NCI-H526 (cell line): ENCODE data around the gene NBPF1.
"Not testable (repeated sequence)": the region's sequence is repeated elsewhere in the genome, so short reads cannot be mapped to it uniquely, and the experiment has no call there.

Experiments used
- DNase-seq, 2 experiments: peaks; one replicate each; lab custom pipeline; 2025; lab: John Stamatoyannopoulos, UW

The NBPF1 gene

GRCh38 chr1:16613185-16614147, at the start of gene NBPF1:
Gene NBPF1 (minus strand): TSS chr1:16613564.
- DNase-seq, result peak; percentile 99 to 100

GRCh38 chr1:16658234-16658633, 44.9 kb upstream of the NBPF1 start:
- DNase-seq, result not testable (repeated sequence)

GRCh38 chr1:16656981-16657683, 43.8 kb upstream of the NBPF1 start:
- DNase-seq, result not testable (repeated sequence)

GRCh38 chr1:16656574-16656973, 43.2 kb upstream of the NBPF1 start:
- not testable (repeated sequence) for DNase-seq

- DNase-seq, result not testable (repeated sequence)
Observed at GRCh38 chr1:16651560-16651959, 38.2 kb upstream of the NBPF1 start.

- not testable (repeated sequence) for DNase-seq
Observed at GRCh38 chr1:16649960-16650359, 36.6 kb upstream of the NBPF1 start.

GRCh38 chr1:16649390-16649789, 36.0 kb upstream of the NBPF1 start:
- DNase-seq, result not testable (repeated sequence)

GRCh38 chr1:16648756-16649155, 35.4 kb upstream of the NBPF1 start:
- DNase-seq, result not testable (repeated sequence)

- DNase-seq, result not testable (repeated sequence)
Observed at GRCh38 chr1:16648250-16648649, 34.9 kb upstream of the NBPF1 start.

- DNase-seq, result not testable (repeated sequence)
Observed at GRCh38 chr1:16647179-16648176, 34.1 kb upstream of the NBPF1 start.

GRCh38 chr1:16646716-16647115, 33.4 kb upstream of the NBPF1 start:
- not testable (repeated sequence) for DNase-seq

GRCh38 chr1:16646061-16646664, 32.8 kb upstream of the NBPF1 start:
- DNase-seq, result not testable (repeated sequence)

- not testable (repeated sequence) for DNase-seq
Observed at GRCh38 chr1:16645271-16646060, 32.1 kb upstream of the NBPF1 start.

GRCh38 chr1:16644482-16645270, 31.3 kb upstream of the NBPF1 start:
- DNase-seq, result peak; percentile 86 to 98

- DNase-seq, result no peak
Observed at GRCh38 chr1:16644193-16644481, 30.8 kb upstream of the NBPF1 start.

- peak in 1 of 2 experiments; percentile 56 for DNase-seq
Observed at GRCh38 chr1:16643476-16644192, 30.3 kb upstream of the NBPF1 start.

- not testable (repeated sequence) for DNase-seq
Observed at GRCh38 chr1:16643001-16643411, 29.6 kb upstream of the NBPF1 start.

- DNase-seq, result not testable (repeated sequence)
Observed at GRCh38 chr1:16642025-16642966, 28.9 kb upstream of the NBPF1 start.
